ENCODE results near the gene CARNS1. TPM values are rescaled to one million over a fixed set of nuclear protein-coding genes. Genes with fewer than 3 reads are reported as not detected.
A peak's percentile ranks its signal among the peaks of the same experiment; 100 is the strongest.

CARNS1 gene
- total RNA-seq, result 17.2 TPM

DNA sequence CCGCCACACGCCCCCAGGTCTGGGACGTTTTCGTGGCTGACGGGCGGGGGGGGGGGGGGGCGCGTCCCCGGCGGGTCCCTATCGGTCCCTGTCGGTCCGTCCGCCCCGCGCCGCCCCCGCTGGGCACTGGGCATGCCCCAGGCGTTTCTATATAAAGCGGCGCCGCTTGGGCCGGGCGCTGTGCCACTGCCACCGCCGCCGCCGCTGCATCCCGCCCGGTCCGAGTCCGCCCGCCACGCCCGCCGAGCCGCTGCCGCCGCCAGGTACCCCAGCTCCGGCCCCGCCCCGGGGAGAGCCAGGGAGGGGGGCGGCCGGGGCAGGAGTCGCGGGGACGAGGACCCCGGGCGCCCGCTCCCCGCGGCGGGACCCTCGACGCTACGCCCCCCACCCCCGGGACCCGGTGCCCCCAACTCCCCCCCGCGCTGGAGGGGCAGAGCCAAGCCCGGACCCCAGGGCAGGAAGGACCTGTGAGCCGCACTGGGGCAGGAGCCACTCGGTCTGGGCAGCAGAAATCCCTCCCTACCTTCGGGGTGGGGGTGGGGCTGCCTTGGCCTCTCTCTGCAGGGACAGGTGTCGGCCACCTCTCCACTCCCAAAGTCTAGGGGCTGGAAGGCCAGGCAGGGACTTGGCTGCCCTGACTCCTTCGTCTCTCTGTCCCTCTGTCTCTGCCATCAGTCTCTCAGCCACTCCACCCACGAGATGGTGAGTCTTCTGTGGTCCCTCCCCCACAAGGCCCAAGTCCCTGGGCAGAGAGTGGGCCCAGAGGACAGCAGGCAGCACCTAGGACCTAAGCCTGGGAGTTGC lies at the start of gene CARNS1:
TSS of gene CARNS1 (plus strand) at position 178 of the 804 bp plus-strand sequence. CDS start at position 700, 522 bp downstream.
- Histone ChIP-seq H3K27ac (ENCODE audit: low read depth, low read length) (peak within 1 kb of the TSS; percentile 91), H3K4me1 (ENCODE audit: control insufficient read depth in 3 of 3, insufficient read depth in 3 of 3, low read length in 3 of 3) (peaks cover 52 to 54% (median 52%) of the 10 kb centered on the region in 3 donors), H3K9me3 (ENCODE audit: control insufficient read depth in 3 of 3, low read length in 3 of 3) (no peaks in the 10 kb centered on the region), H3K4me3 (ENCODE audit: low read length in 3 of 3) (peak within 1 kb of the TSS; percentile 71 to 77 (median 73)), H3K9ac (ENCODE audit: low read depth in 1 of 3, low read length in 3 of 3) (peak within 1 kb of the TSS; percentile 67 to 94 (median 82)), H3K27me3 (ENCODE audit: control insufficient read depth in 3 of 3, insufficient read depth in 3 of 3, low read length in 3 of 3) (peaks cover 10 to 26% (median 20%) of the 10 kb centered on the region in 3 donors), H3K36me3 (ENCODE audit: control insufficient read depth in 3 of 3, insufficient read depth in 3 of 3, low read length in 3 of 3) (no peaks in the 10 kb centered on the region)

DNA sequence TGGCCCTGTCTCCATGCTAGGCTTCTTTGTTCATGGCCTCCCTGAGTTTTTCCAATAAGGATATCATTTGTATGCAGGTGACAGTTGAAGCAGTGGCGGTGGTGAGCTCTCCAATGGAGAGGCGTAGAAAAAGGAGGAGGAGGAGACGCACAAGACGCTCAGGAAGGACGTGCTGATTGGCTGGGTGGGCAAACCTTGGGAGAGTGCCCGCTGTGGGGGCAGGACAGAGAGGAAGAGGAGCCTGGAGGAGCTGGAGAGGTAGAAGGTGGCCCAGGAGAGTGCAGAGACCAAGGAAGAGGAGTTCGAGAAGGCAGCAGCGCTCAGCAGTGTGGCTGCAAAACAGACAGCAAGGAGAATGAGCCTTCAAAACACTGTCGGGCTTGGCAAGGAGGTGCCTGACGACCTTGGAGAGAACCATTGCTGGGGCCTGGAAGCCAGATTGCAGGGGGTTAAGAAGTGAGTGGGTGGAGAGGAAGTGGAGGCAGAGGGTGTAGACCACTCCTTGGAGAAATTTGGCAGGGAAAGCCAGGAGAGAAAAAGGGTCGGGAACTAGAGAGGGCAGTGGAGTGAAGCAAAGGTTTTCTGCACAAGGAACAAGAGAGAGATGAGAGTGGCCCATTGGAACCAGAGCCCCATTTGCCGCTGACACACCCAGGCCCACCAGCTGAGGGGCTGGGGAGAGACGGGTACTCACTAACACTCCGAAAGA lies 49.6 kb upstream of the CARNS1 start:
- Histone ChIP-seq H3K9ac (ENCODE audit: low read depth in 1 of 3, low read length in 3 of 3) (peak overlapping the region in 1 of 3 donors; percentile 33), H3K9me3 (ENCODE audit: control insufficient read depth in 3 of 3, low read length in 3 of 3) (no peaks in the 10 kb centered on the region), H3K36me3 (ENCODE audit: control insufficient read depth in 3 of 3, insufficient read depth in 3 of 3, low read length in 3 of 3) (peaks cover 0 to 6% (median 5%) of the 10 kb centered on the region in 3 donors), H3K4me1 (ENCODE audit: control insufficient read depth in 3 of 3, insufficient read depth in 3 of 3, low read length in 3 of 3) (peaks cover 7 to 18% (median 13%) of the 10 kb centered on the region in 3 donors), H3K4me3 (ENCODE audit: low read length in 3 of 3) (no peak overlapping the region), H3K27me3 (ENCODE audit: control insufficient read depth in 3 of 3, insufficient read depth in 3 of 3, low read length in 3 of 3) (peaks cover 9 to 38% (median 31%) of the 10 kb centered on the region in 3 donors), H3K27ac (ENCODE audit: low read depth, low read length) (no peak overlapping the region)

DNA sequence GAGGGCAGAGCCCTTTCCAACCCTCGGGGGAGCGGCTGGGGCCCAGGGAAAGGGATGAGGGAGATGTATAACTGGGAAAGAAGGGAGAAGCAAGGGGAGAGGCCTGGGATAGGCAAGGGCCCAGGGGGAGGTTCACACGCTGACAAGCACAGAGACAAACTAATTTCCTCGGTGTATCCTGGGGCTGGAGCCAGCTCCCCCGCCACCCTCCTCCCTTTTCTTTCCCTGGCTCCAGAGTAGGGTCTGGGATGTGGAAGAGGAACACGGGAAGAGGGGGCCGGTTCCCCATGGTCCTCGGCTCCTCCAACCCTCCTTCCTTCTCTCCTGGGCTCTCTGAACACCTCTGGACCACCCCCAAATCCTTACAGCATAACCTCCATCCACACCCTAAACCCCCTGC lies 48.9 kb upstream of the CARNS1 start:
- Histone ChIP-seq H3K36me3 (ENCODE audit: control insufficient read depth in 3 of 3, insufficient read depth in 3 of 3, low read length in 3 of 3) (peaks cover 0 to 6% (median 5%) of the 10 kb centered on the region in 3 donors), H3K4me3 (ENCODE audit: low read length in 3 of 3) (no peak overlapping the region), H3K27ac (ENCODE audit: low read depth, low read length) (no peak overlapping the region), H3K9ac (ENCODE audit: low read depth in 1 of 3, low read length in 3 of 3) (peak overlapping the region in 1 of 3 donors; percentile 8), H3K27me3 (ENCODE audit: control insufficient read depth in 3 of 3, insufficient read depth in 3 of 3, low read length in 3 of 3) (peaks cover 11 to 43% (median 34%) of the 10 kb centered on the region in 3 donors), H3K9me3 (ENCODE audit: control insufficient read depth in 3 of 3, low read length in 3 of 3) (no peaks in the 10 kb centered on the region), H3K4me1 (ENCODE audit: control insufficient read depth in 3 of 3, insufficient read depth in 3 of 3, low read length in 3 of 3) (peaks cover 7 to 24% (median 17%) of the 10 kb centered on the region in 3 donors)

DNA sequence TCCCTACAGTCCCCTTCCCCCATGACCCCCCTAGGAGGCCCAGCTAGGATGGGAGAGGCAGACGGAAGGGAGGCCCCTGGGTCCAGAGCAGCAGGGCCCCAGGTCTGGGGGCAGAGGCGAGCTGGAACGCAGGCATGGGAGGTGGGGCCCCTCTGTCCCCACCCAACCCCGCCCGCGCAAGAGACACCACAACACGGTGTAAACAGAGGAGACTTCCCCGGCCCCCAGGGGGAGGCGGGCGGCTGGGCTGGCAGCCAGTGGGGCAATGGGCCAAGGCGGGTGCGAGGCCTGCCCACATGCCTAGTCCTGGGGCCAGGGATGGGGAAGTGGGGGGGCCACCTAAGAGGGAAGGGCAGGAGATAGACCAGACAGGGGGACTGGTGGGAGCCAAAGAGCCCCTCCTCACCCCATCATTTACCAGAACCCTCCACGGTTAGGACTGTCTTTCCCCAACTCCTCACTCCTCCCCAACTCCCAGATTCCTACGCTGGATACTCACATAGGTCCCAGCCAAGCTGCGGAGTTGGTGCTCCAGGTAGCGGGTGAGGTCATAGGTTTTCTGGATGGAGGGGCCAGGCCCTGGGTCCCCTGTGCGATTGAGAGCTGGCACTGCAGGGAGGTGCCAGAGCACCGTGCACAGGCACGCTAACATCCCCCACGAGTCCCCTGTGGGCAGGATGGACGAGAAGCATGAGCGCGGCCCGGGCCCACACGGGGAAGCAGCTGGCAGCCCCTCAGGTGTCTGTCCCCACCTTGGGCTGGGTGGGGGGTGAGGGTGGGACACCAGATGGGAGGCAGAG lies 48.3 kb upstream of the CARNS1 start:
- Histone ChIP-seq H3K27me3 (ENCODE audit: control insufficient read depth in 3 of 3, insufficient read depth in 3 of 3, low read length in 3 of 3) (peaks cover 11 to 43% (median 37%) of the 10 kb centered on the region in 3 donors), H3K9ac (ENCODE audit: low read depth in 1 of 3, low read length in 3 of 3) (peak overlapping the region in 1 of 3 donors; percentile 8), H3K9me3 (ENCODE audit: control insufficient read depth in 3 of 3, low read length in 3 of 3) (no peaks in the 10 kb centered on the region), H3K27ac (ENCODE audit: low read depth, low read length) (no peak overlapping the region), H3K4me3 (ENCODE audit: low read length in 3 of 3) (no peak overlapping the region), H3K36me3 (ENCODE audit: control insufficient read depth in 3 of 3, insufficient read depth in 3 of 3, low read length in 3 of 3) (peaks cover 0 to 6% (median 5%) of the 10 kb centered on the region in 3 donors), H3K4me1 (ENCODE audit: control insufficient read depth in 3 of 3, insufficient read depth in 3 of 3, low read length in 3 of 3) (peaks cover 12 to 30% (median 23%) of the 10 kb centered on the region in 3 donors)

- Histone ChIP-seq H3K27ac (ENCODE audit: low read depth, low read length) (no peak overlapping the region), H3K36me3 (ENCODE audit: control insufficient read depth in 3 of 3, insufficient read depth in 3 of 3, low read length in 3 of 3) (peaks cover 0 to 6% (median 5%) of the 10 kb centered on the region in 3 donors), H3K9me3 (ENCODE audit: control insufficient read depth in 3 of 3, low read length in 3 of 3) (no peaks in the 10 kb centered on the region), H3K27me3 (ENCODE audit: control insufficient read depth in 3 of 3, insufficient read depth in 3 of 3, low read length in 3 of 3) (peaks cover 11 to 43% (median 37%) of the 10 kb centered on the region in 3 donors), H3K9ac (ENCODE audit: low read depth in 1 of 3, low read length in 3 of 3) (no peak overlapping the region), H3K4me1 (ENCODE audit: control insufficient read depth in 3 of 3, insufficient read depth in 3 of 3, low read length in 3 of 3) (peaks cover 13 to 30% (median 23%) of the 10 kb centered on the region in 3 donors), H3K4me3 (ENCODE audit: low read length in 3 of 3) (no peak overlapping the region)
These were observed 47.7 kb upstream of the CARNS1 start for GRCh38 chr11:67367761-67368227.

GRCh38 chr11:67368621-67369020 lies 46.9 kb upstream of the CARNS1 start:
- H3K27me3 ChIP-seq (ENCODE audit: control insufficient read depth in 3 of 3, insufficient read depth in 3 of 3, low read length in 3 of 3), result peaks cover 11 to 43% (median 37%) of the 10 kb centered on the region in 3 donors
- H3K4me3 ChIP-seq (ENCODE audit: low read length in 3 of 3), result no peak overlapping the region
- peaks cover 0 to 6% (median 5%) of the 10 kb centered on the region in 3 donors for H3K36me3 ChIP-seq (ENCODE audit: control insufficient read depth in 3 of 3, insufficient read depth in 3 of 3, low read length in 3 of 3)
- peaks cover 13 to 30% (median 23%) of the 10 kb centered on the region in 3 donors for H3K4me1 ChIP-seq (ENCODE audit: control insufficient read depth in 3 of 3, insufficient read depth in 3 of 3, low read length in 3 of 3)
- no peak overlapping the region for H3K27ac ChIP-seq (ENCODE audit: low read depth, low read length)
- no peak overlapping the region for H3K9ac ChIP-seq (ENCODE audit: low read depth in 1 of 3, low read length in 3 of 3)
- no peaks in the 10 kb centered on the region for H3K9me3 ChIP-seq (ENCODE audit: control insufficient read depth in 3 of 3, low read length in 3 of 3)

GRCh38 chr11:67369275-67369674 lies 46.2 kb upstream of the CARNS1 start:
- Histone ChIP-seq H3K27ac (ENCODE audit: low read depth, low read length) (no peak overlapping the region), H3K36me3 (ENCODE audit: control insufficient read depth in 3 of 3, insufficient read depth in 3 of 3, low read length in 3 of 3) (peaks cover 0 to 6% (median 5%) of the 10 kb centered on the region in 3 donors), H3K4me1 (ENCODE audit: control insufficient read depth in 3 of 3, insufficient read depth in 3 of 3, low read length in 3 of 3) (peaks cover 16 to 36% (median 27%) of the 10 kb centered on the region in 3 donors), H3K4me3 (ENCODE audit: low read length in 3 of 3) (no peak overlapping the region), H3K27me3 (ENCODE audit: control insufficient read depth in 3 of 3, insufficient read depth in 3 of 3, low read length in 3 of 3) (peaks cover 15 to 47% (median 42%) of the 10 kb centered on the region in 3 donors), H3K9me3 (ENCODE audit: control insufficient read depth in 3 of 3, low read length in 3 of 3) (no peaks in the 10 kb centered on the region), H3K9ac (ENCODE audit: low read depth in 1 of 3, low read length in 3 of 3) (no peak overlapping the region)

DNA sequence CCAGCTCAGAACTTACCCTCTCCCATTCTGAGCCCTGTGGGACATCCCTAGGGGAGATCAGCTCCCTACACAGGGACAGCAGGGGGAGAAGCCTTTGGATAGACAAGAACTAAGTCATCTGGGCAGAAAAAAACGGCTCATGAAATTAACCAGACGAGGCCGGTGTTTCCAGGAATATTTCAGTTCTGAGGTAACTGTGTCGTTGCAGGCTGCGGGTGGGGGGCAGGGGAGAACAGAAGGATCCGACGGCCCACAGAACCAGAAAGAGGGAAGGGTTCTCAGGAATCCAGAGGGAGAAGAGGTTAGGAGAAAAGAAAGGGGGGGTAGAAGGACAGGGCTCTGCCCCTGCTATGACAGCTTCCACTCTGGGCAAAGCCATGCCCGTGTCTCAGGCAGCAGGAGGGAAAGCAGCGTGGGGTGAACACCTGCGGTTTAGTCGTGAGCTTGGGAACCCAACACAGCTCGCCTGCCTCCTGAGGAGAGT lies 45.6 kb upstream of the CARNS1 start:
- no peak overlapping the region for H3K9ac ChIP-seq (ENCODE audit: low read depth in 1 of 3, low read length in 3 of 3)
- H3K4me3 ChIP-seq (ENCODE audit: low read length in 3 of 3), result no peak overlapping the region
- H3K4me1 ChIP-seq (ENCODE audit: control insufficient read depth in 3 of 3, insufficient read depth in 3 of 3, low read length in 3 of 3), result peaks cover 22 to 41% (median 33%) of the 10 kb centered on the region in 3 donors
- peaks cover 0 to 2% (median 1%) of the 10 kb centered on the region in 3 donors for H3K36me3 ChIP-seq (ENCODE audit: control insufficient read depth in 3 of 3, insufficient read depth in 3 of 3, low read length in 3 of 3)
- peaks cover 21 to 53% (median 47%) of the 10 kb centered on the region in 3 donors for H3K27me3 ChIP-seq (ENCODE audit: control insufficient read depth in 3 of 3, insufficient read depth in 3 of 3, low read length in 3 of 3)
- H3K9me3 ChIP-seq (ENCODE audit: control insufficient read depth in 3 of 3, low read length in 3 of 3), result no peaks in the 10 kb centered on the region
- H3K27ac ChIP-seq (ENCODE audit: low read depth, low read length), result no peak overlapping the region
